ENCODE data around the gene FLVCR2.

Gene FLVCR2

GRCh38 chr14:75543786-75544185 lies 34.6 kb upstream of the FLVCR2 start:
- Histone ChIP-seq H3K36me3 (ENCODE audit: insufficient read depth, low read length) (no peaks in the 10 kb centered on the region), H3K27me3 (ENCODE audit: insufficient read depth, low read length) (no peaks in the 10 kb centered on the region), H3K4me3 (ENCODE audit: low read length) (no peak overlapping the region), H2AFZ (ENCODE audit: low read depth, low read length) (no peak overlapping the region), H3K9me3 (ENCODE audit: low read length) (no peaks in the 10 kb centered on the region), H3K4me1 (ENCODE audit: insufficient read depth, low read length) (no peaks in the 10 kb centered on the region)

GRCh38 chr14:75545907-75546306 lies 32.5 kb upstream of the FLVCR2 start:
- Histone ChIP-seq H3K27me3 (ENCODE audit: insufficient read depth, low read length) (no peaks in the 10 kb centered on the region), H3K4me1 (ENCODE audit: insufficient read depth, low read length) (no peaks in the 10 kb centered on the region), H3K4me3 (ENCODE audit: low read length) (no peak overlapping the region), H2AFZ (ENCODE audit: low read depth, low read length) (no peak overlapping the region), H3K9me3 (ENCODE audit: low read length) (no peaks in the 10 kb centered on the region), H3K36me3 (ENCODE audit: insufficient read depth, low read length) (no peaks in the 10 kb centered on the region)

GRCh38 chr14:75547552-75548250 lies 30.7 kb upstream of the FLVCR2 start:
- H3K36me3 ChIP-seq (ENCODE audit: insufficient read depth, low read length) = no peaks in the 10 kb centered on the region
- no peaks in the 10 kb centered on the region for H3K9me3 ChIP-seq (ENCODE audit: low read length)
- no peak overlapping the region for H2AFZ ChIP-seq (ENCODE audit: low read depth, low read length)
- no peaks in the 10 kb centered on the region for H3K27me3 ChIP-seq (ENCODE audit: insufficient read depth, low read length)
- no peak overlapping the region for H3K4me3 ChIP-seq (ENCODE audit: low read length)
- no peaks in the 10 kb centered on the region for H3K4me1 ChIP-seq (ENCODE audit: insufficient read depth, low read length)

GRCh38 chr14:75548544-75548943 lies 29.9 kb upstream of the FLVCR2 start:
- Histone ChIP-seq H3K4me3 (ENCODE audit: low read length) (no peak overlapping the region), H3K36me3 (ENCODE audit: insufficient read depth, low read length) (no peaks in the 10 kb centered on the region), H3K9me3 (ENCODE audit: low read length) (no peaks in the 10 kb centered on the region), H3K27me3 (ENCODE audit: insufficient read depth, low read length) (no peaks in the 10 kb centered on the region), H2AFZ (ENCODE audit: low read depth, low read length) (no peak overlapping the region), H3K4me1 (ENCODE audit: insufficient read depth, low read length) (no peaks in the 10 kb centered on the region)

GRCh38 chr14:75549169-75549568 lies 29.3 kb upstream of the FLVCR2 start:
- no peak overlapping the region for H3K4me3 ChIP-seq (ENCODE audit: low read length)
- no peaks in the 10 kb centered on the region for H3K4me1 ChIP-seq (ENCODE audit: insufficient read depth, low read length)
- H3K9me3 ChIP-seq (ENCODE audit: low read length) = no peaks in the 10 kb centered on the region
- no peaks in the 10 kb centered on the region for H3K27me3 ChIP-seq (ENCODE audit: insufficient read depth, low read length)
- no peaks in the 10 kb centered on the region for H3K36me3 ChIP-seq (ENCODE audit: insufficient read depth, low read length)
- no peak overlapping the region for H2AFZ ChIP-seq (ENCODE audit: low read depth, low read length)

- Histone ChIP-seq H3K36me3 (ENCODE audit: insufficient read depth, low read length) (no peaks in the 10 kb centered on the region), H2AFZ (ENCODE audit: low read depth, low read length) (no peak overlapping the region), H3K4me1 (ENCODE audit: insufficient read depth, low read length) (no peaks in the 10 kb centered on the region), H3K9me3 (ENCODE audit: low read length) (no peaks in the 10 kb centered on the region), H3K4me3 (ENCODE audit: low read length) (no peak overlapping the region), H3K27me3 (ENCODE audit: insufficient read depth, low read length) (no peaks in the 10 kb centered on the region)
Measured at GRCh38 chr14:75551021-75551420, 27.4 kb upstream of the FLVCR2 start.

- Histone ChIP-seq H3K27me3 (ENCODE audit: insufficient read depth, low read length) (no peaks in the 10 kb centered on the region), H2AFZ (ENCODE audit: low read depth, low read length) (no peak overlapping the region), H3K36me3 (ENCODE audit: insufficient read depth, low read length) (no peaks in the 10 kb centered on the region), H3K4me1 (ENCODE audit: insufficient read depth, low read length) (no peaks in the 10 kb centered on the region), H3K4me3 (ENCODE audit: low read length) (no peak overlapping the region), H3K9me3 (ENCODE audit: low read length) (no peaks in the 10 kb centered on the region)
Measured at GRCh38 chr14:75553157-75553556, 25.3 kb upstream of the FLVCR2 start.

GRCh38 chr14:75553761-75554364 lies 24.6 kb upstream of the FLVCR2 start:
- H2AFZ ChIP-seq (ENCODE audit: low read depth, low read length) = no peak overlapping the region
- no peaks in the 10 kb centered on the region for H3K4me1 ChIP-seq (ENCODE audit: insufficient read depth, low read length)
- H3K4me3 ChIP-seq (ENCODE audit: low read length) = no peak overlapping the region
- no peaks in the 10 kb centered on the region for H3K36me3 ChIP-seq (ENCODE audit: insufficient read depth, low read length)
- no peaks in the 10 kb centered on the region for H3K27me3 ChIP-seq (ENCODE audit: insufficient read depth, low read length)
- no peaks in the 10 kb centered on the region for H3K9me3 ChIP-seq (ENCODE audit: low read length)

GRCh38 chr14:75554482-75554881 lies 23.9 kb upstream of the FLVCR2 start:
- H3K9me3 ChIP-seq (ENCODE audit: low read length) = no peaks in the 10 kb centered on the region
- no peaks in the 10 kb centered on the region for H3K36me3 ChIP-seq (ENCODE audit: insufficient read depth, low read length)
- no peak overlapping the region for H3K4me3 ChIP-seq (ENCODE audit: low read length)
- no peak overlapping the region for H2AFZ ChIP-seq (ENCODE audit: low read depth, low read length)
- H3K4me1 ChIP-seq (ENCODE audit: insufficient read depth, low read length) = no peaks in the 10 kb centered on the region
- no peaks in the 10 kb centered on the region for H3K27me3 ChIP-seq (ENCODE audit: insufficient read depth, low read length)

- H3K4me3 ChIP-seq (ENCODE audit: low read length) = no peak overlapping the region
- H2AFZ ChIP-seq (ENCODE audit: low read depth, low read length) = no peak overlapping the region
- no peaks in the 10 kb centered on the region for H3K27me3 ChIP-seq (ENCODE audit: insufficient read depth, low read length)
- H3K9me3 ChIP-seq (ENCODE audit: low read length) = no peaks in the 10 kb centered on the region
- no peaks in the 10 kb centered on the region for H3K36me3 ChIP-seq (ENCODE audit: insufficient read depth, low read length)
- H3K4me1 ChIP-seq (ENCODE audit: insufficient read depth, low read length) = no peaks in the 10 kb centered on the region
Measured at GRCh38 chr14:75558440-75558839, 20.0 kb upstream of the FLVCR2 start.

- Histone ChIP-seq H3K4me3 (ENCODE audit: low read length) (no peak overlapping the region), H3K4me1 (ENCODE audit: insufficient read depth, low read length) (no peaks in the 10 kb centered on the region), H2AFZ (ENCODE audit: low read depth, low read length) (no peak overlapping the region), H3K36me3 (ENCODE audit: insufficient read depth, low read length) (no peaks in the 10 kb centered on the region), H3K9me3 (ENCODE audit: low read length) (no peaks in the 10 kb centered on the region), H3K27me3 (ENCODE audit: insufficient read depth, low read length) (no peaks in the 10 kb centered on the region)
Measured at GRCh38 chr14:75559045-75559444, 19.4 kb upstream of the FLVCR2 start.

- no peak overlapping the region for H3K4me3 ChIP-seq (ENCODE audit: low read length)
- no peaks in the 10 kb centered on the region for H3K27me3 ChIP-seq (ENCODE audit: insufficient read depth, low read length)
- no peaks in the 10 kb centered on the region for H3K4me1 ChIP-seq (ENCODE audit: insufficient read depth, low read length)
- H3K36me3 ChIP-seq (ENCODE audit: insufficient read depth, low read length) = no peaks in the 10 kb centered on the region
- no peak overlapping the region for H2AFZ ChIP-seq (ENCODE audit: low read depth, low read length)
- no peaks in the 10 kb centered on the region for H3K9me3 ChIP-seq (ENCODE audit: low read length)
Measured at GRCh38 chr14:75559451-75560222, 18.8 kb upstream of the FLVCR2 start.

- Histone ChIP-seq H3K36me3 (ENCODE audit: insufficient read depth, low read length) (no peaks in the 10 kb centered on the region), H3K9me3 (ENCODE audit: low read length) (no peaks in the 10 kb centered on the region), H3K4me1 (ENCODE audit: insufficient read depth, low read length) (no peaks in the 10 kb centered on the region), H2AFZ (ENCODE audit: low read depth, low read length) (no peak overlapping the region), H3K4me3 (ENCODE audit: low read length) (no peak overlapping the region), H3K27me3 (ENCODE audit: insufficient read depth, low read length) (no peaks in the 10 kb centered on the region)
Measured at GRCh38 chr14:75561013-75561432, 17.4 kb upstream of the FLVCR2 start.
